RWPE2 (cell line): ENCODE data around the gene KCNMA1.

Experiments
- ATAC-seq: fragments of 200-7000 bp; cut with Tn5 transposase; 3 replicates; pipeline ENCODE4 v1.9.1; 2021; ENCODE audit warnings: low read depth
- DNase-seq: peaks from one replicate; pipeline ENCODE4 v3.0.0-alpha.2; 2020; ENCODE audit warnings: low spot score
- H3K27ac ChIP-seq: fragments of 450-650 bp; 2 replicates; pipeline ENCODE4 v1.5.1; 2017; ENCODE audit warnings: mild to moderate bottlenecking; ENCODE audit not compliant: poor library complexity, severe bottlenecking
- H3K27me3 ChIP-seq: fragments of 250-450 bp; sonication (Bioruptor Pico); 2 replicates; pipeline ENCODE4 v1.5.1; 2021; ENCODE audit warnings: mild to moderate bottlenecking, moderate library complexity; ENCODE audit not compliant: insufficient read depth, poor library complexity, severe bottlenecking
- H3K36me3 ChIP-seq: fragments of 250-450 bp; sonication (Bioruptor Pico); 2 replicates; pipeline ENCODE4 v1.5.1; 2020; ENCODE audit warnings: low read depth, mild to moderate bottlenecking, moderate library complexity
- H3K4me1 ChIP-seq: fragments of 250-450 bp; sonication (Bioruptor Pico); 2 replicates; pipeline ENCODE4 v1.5.1; 2021; ENCODE audit warnings: mild to moderate bottlenecking, moderate library complexity; ENCODE audit not compliant: insufficient read depth, poor library complexity, severe bottlenecking
- H3K4me3 ChIP-seq: fragments of 250-450 bp; sonication (Bioruptor Pico); 2 replicates; pipeline ENCODE4 v1.5.1; 2021; ENCODE audit warnings: mild to moderate bottlenecking, moderate library complexity; ENCODE audit not compliant: severe bottlenecking
- H3K9me3 ChIP-seq: fragments of 250-450 bp; sonication (Bioruptor Pico); 2 replicates; pipeline ENCODE4 v1.5.1; 2021; ENCODE audit warnings: mild to moderate bottlenecking, moderate library complexity; ENCODE audit not compliant: severe bottlenecking
- CTCF ChIP-seq: fragments of 450-650 bp; IDR thresholded peaks from one replicate; pipeline ENCODE4 v1.5.1; 2017; ENCODE audit warnings: mild to moderate bottlenecking, moderate library complexity; ENCODE audit not compliant: poor library complexity, severe bottlenecking

The KCNMA1 gene

GRCh38 chr10:76928565-76928964, 709.0 kb downstream of the KCNMA1 start:
- H3K9me3 ChIP-seq, result no peaks in the 10 kb centered on the region
- no peak for DNase-seq
- H3K27ac ChIP-seq, result no peak overlapping the region
- TF ChIP-seq CTCF, result no peak
- H3K27me3 ChIP-seq, result no peaks in the 10 kb centered on the region
- H3K4me3 ChIP-seq, result no peak overlapping the region
- no peaks in the 10 kb centered on the region for H3K36me3 ChIP-seq
- no peaks in the 10 kb centered on the region for H3K4me1 ChIP-seq
- ATAC-seq, result no peak

GRCh38 chr10:76925636-76926405, 711.8 kb downstream of the KCNMA1 start:
- Histone ChIP-seq H3K27ac (no peak overlapping the region), H3K4me1 (no peaks in the 10 kb centered on the region)
- no peak for ATAC-seq

GRCh38 chr10:76922666-76923065, 714.9 kb downstream of the KCNMA1 start:
- TF ChIP-seq CTCF, result no peak
- H3K36me3 ChIP-seq, result no peaks in the 10 kb centered on the region
- no peaks in the 10 kb centered on the region for H3K27me3 ChIP-seq
- H3K4me3 ChIP-seq, result no peak overlapping the region
- H3K27ac ChIP-seq, result no peak overlapping the region
- DNase-seq, result no peak
- H3K9me3 ChIP-seq, result no peaks in the 10 kb centered on the region
- no peaks in the 10 kb centered on the region for H3K4me1 ChIP-seq
- no peak for ATAC-seq

More at GRCh38 chr10:76925636-76926405, 711.8 kb downstream of the KCNMA1 start:
- Histone ChIP-seq H3K27me3 (no peaks in the 10 kb centered on the region), H3K36me3 (no peaks in the 10 kb centered on the region), H3K4me3 (no peak overlapping the region), H3K9me3 (no peaks in the 10 kb centered on the region)
- DNase-seq, result no peak
- no peak for TF ChIP-seq CTCF

- H3K4me3 ChIP-seq, result no peak overlapping the region
- no peak for TF ChIP-seq CTCF
- ATAC-seq (no peak), DNase-seq (no peak)
- no peaks in the 10 kb centered on the region for H3K9me3 ChIP-seq
- H3K27me3 ChIP-seq, result no peaks in the 10 kb centered on the region
- no peak overlapping the region for H3K27ac ChIP-seq
- no peaks in the 10 kb centered on the region for H3K36me3 ChIP-seq
- no peaks in the 10 kb centered on the region for H3K4me1 ChIP-seq
Measured at GRCh38 chr10:76921383-76922010, 716.1 kb downstream of the KCNMA1 start.

- no peak for TF ChIP-seq CTCF
- ATAC-seq (no peak), DNase-seq (no peak)
- H3K9me3 ChIP-seq, result no peaks in the 10 kb centered on the region
- H3K27me3 ChIP-seq, result no peaks in the 10 kb centered on the region
- H3K4me3 ChIP-seq, result no peak overlapping the region
- no peak overlapping the region for H3K27ac ChIP-seq
- no peaks in the 10 kb centered on the region for H3K36me3 ChIP-seq
- H3K4me1 ChIP-seq, result no peaks in the 10 kb centered on the region
Measured at GRCh38 chr10:76920581-76920980, 717.0 kb downstream of the KCNMA1 start.
